Renal pelvis (tissue), 4 donors: Measurements from ENCODE around the gene IPMK. TPM values are rescaled to one million over a fixed set of nuclear protein-coding genes. Genes with fewer than 3 reads are reported as not detected.
A peak's percentile ranks its signal among the peaks of the same experiment; 100 is the strongest.
"Not testable (repeated sequence)": the region's sequence is repeated elsewhere in the genome, so short reads cannot be mapped to it uniquely, and the experiment has no call there.

Experiments
- DNase-seq: peaks from one replicate; pipeline ENCODE4 v3.0.0-alpha.2; 2013
- polyA plus RNA-seq, 3 donors: library from polyadenylated mRNA; unstranded; fragments of 120-200 nt; gene quantifications; one replicate each; pipeline ENCODE4 v1.2.1, GENCODE V29; 2013; ENCODE audit not compliant: insufficient read length in 3 of 3

IPMK gene
- polyA plus RNA-seq, 3 donors, result 5.6 to 6.9 (median 6.6) TPM

- no peak for DNase-seq
Measured at GRCh38 chr10:58237014-58237834, 30.5 kb downstream of the IPMK start.

DNA sequence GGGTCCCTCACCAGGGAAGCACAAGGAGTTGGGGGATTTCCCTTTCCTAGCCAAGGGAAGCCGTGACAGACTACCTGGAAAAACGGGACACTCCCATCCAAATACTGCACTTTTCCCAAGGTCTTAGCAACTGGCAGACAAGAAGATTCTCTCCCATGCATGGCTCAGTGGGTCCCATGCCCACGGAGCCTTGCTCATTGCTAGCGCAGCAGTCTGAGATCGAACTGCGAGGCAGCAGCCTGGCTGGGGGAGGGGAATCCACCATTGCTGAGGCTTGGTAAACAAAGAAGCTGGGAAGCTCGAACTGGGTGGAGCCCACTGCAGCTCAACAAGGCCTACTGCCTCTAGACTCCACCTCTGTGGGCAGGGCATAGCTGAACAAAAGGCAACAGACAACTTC lies 37.8 kb downstream of the IPMK start:
- not testable (repeated sequence) for DNase-seq

DNA sequence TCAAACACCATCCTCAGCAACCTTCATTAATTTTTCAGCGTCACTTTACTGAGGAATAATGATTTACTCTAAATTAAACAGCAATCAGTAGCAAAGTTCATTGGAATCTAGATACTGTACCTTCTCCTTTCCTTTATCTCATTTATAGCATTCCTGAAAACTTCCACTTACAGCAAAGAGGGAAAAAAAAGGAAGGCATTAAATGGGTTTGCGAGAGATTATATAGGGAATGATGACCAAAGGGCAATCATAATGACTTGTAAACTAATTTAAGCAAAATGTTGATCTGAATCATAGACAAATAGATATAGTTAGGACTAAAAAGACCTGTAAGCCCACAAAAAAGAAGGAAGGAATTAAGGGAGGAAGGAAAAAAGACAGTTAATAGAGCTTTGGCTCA lies 42.0 kb downstream of the IPMK start:
- DNase-seq, result no peak

DNA sequence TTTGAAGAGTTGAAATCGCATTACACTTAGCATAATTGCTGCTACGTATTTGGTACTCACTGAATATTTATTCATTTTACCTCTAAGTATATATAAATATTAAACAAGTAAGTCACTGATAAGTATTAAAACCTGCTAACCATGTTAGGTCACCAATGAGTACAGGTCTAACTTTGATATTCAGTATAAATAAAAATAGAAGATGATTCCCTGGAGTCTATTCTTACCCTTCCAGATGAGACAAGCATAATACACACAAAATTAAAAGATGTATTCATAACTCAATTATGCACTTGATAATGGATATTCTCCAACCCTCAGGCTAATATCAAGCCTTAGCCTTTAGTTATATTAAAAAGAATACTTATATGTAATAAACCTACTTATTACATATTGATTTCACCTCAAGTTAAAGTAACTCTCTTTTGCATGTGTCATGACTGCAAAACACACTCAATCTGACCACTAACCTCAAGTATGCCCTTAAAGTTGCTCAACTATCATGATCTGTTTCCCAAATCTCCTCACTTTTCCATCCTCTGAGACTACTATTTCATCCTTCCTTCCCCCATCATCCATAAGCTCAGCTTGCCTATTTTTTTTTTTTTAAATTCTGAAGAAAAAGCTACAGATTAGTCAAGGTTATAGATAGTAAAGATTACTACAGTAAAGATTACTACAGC lies 46.8 kb downstream of the IPMK start:
- no peak for DNase-seq

DNA sequence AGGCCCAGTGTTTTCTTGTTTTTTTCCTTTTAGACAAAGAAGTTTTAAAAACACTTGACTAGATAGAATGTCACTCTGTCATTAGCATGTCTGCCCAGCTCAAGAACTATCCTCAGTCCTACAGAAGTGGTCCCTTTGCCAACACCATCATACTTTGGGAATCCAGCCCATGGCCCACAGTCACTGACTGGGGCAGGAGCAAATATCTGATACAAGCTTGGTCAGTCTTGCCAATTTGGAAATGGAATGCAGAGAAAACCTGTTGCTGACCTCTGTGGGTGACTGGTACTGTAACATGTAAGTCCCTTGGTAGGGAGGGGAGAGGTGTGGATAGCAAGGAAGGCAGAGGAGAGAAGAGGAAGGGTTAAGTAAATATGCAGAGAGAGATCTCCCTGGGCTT lies 47.8 kb downstream of the IPMK start:
- no peak for DNase-seq

DNA sequence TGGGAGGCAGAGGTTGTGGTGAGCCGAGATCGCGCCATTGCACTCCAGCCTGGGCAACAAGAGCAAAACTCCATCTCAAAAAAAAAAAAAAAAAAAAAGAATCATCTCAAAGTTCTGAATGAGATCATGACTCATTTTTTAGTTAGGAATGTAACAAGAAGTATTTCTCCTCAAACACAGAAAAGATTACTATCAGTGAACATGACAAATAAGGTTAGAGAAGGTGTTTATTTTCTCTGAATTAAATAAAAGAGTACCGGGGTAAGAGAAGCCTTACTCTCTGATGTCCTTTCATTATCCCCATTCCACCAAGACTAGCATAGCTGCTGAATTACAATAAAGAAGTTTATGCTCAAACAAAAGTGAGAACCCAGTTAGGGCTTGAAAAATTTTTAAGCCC lies 50.1 kb downstream of the IPMK start:
- DNase-seq, result no peak

DNA sequence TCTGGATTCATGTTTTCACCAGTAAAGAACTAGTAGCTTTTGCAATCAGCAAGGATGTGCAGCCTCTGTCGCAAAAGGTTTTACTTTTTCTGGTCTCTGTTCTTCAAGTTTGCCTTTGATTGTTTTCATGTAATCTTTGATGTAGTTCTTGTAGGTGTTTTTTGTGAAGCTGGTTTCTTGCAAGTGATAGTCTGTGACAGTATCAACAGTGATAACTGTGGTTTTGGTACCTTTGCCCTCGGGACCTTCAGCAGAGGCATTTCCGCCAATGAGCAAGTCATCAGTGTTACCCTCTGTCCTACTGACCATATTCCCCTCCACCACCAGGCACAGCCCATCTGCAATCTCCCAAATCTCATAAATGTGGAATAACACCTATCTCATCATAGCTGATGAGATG lies 55.1 kb downstream of the IPMK start:
- DNase-seq, result no peak

- no peak for DNase-seq
Measured at GRCh38 chr10:58210160-58210559, 57.5 kb downstream of the IPMK start.

- DNase-seq, result no peak
Measured at GRCh38 chr10:58209669-58210068, 58.0 kb downstream of the IPMK start.

- DNase-seq, result no peak
Measured at GRCh38 chr10:58206251-58206650, 61.4 kb downstream of the IPMK start.

GRCh38 chr10:58201704-58202103 lies 66.0 kb downstream of the IPMK start:
- DNase-seq, result no peak

GRCh38 chr10:58189269-58189668 lies 78.4 kb downstream of the IPMK start:
- DNase-seq, result no peak

GRCh38 chr10:58184120-58184670 lies 83.5 kb downstream of the IPMK start:
- DNase-seq, result no peak

GRCh38 chr10:58180666-58181065 lies 87.0 kb downstream of the IPMK start:
- DNase-seq, result no peak

GRCh38 chr10:58179238-58179637 lies 88.5 kb downstream of the IPMK start:
- DNase-seq, result no peak

DNA sequence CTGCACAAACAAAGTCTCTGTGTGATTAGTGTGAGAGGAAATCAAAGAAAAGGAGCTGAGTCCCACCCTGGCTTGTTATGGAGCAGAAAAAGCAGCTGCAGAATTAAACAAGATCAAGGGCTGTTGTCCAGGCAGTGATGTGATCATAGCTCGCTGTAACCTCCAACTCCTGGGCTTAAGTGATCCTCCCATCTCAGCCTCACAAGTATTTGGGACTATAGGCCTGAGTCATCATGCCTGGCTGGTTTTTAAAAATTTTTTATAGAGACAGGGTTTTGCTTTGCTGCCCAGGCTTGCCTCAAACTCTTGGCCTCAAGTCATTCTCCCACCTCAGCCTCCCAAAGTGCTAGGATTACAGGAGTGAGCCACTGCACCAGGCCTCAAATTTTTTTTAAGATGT lies 88.9 kb downstream of the IPMK start:
- DNase-seq, result no peak

DNA sequence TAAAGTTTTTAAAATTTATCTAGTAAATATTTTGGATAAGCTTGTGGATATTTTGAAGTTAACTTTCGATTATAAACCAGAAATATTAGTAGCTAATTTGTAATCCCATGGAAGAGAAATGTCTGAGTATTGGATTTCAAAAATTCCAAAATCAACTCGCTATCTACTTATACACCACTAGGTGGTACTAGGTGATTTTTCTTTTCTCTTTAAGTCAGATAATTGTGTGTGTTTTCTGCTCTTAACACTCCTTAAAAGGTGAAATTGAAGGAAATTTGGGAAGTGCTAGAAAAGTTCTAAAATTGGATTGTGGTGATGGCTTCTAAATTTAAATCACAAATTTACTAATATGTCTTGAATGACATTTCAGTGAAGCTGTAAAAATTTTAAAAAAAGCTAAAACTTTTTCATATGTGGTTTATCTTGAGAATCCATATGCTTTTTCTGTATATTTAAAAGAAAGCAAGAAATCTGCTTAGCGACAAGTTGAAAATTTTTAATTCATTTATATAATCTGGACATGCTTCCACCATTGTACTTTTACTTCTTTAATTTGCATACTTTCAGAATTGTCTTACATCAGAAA lies 90.2 kb downstream of the IPMK start:
- DNase-seq, result no peak

GRCh38 chr10:58175990-58176900 lies 91.4 kb downstream of the IPMK start:
- DNase-seq, result peak; percentile 48

DNA sequence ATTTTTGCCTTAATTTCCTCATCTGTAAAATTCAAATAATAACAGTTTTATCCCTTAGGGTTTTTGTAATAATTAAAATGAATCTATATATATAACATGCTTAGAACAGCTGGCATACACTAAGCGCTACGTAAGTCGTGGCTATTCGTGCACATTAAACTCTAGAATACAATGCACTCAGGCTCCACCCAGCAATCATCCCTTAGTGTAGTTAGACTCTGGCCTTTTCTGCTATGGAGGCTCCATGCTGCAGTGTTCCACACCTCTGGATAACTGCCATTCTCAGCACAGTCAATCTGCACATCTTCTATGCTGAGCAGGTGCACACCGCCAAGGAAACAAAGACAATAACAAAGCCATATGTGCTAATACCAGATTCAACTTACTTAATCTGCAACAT lies 92.9 kb downstream of the IPMK start:
- no peak for DNase-seq

- no peak for DNase-seq
Measured at GRCh38 chr10:58173391-58173790, 94.3 kb downstream of the IPMK start.

DNA sequence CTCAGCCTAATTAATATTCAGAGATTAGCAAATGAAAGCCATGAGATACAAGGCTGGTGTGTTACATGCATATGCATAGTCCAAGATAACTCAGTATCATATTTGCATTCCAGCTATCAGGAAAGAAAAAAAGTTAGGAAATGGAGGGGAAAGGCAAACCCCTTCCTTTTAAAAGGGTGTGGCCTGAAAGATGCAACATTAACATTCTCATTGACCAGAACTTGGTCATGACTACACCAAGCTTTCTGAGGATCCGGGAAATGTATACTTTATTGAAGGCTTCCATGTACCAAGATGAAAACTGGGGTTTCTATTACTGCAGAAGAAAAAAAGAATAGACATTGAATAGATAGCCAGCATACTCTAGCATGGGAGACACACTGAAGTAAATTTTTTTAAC lies 96.5 kb downstream of the IPMK start:
- DNase-seq, result no peak

DNA sequence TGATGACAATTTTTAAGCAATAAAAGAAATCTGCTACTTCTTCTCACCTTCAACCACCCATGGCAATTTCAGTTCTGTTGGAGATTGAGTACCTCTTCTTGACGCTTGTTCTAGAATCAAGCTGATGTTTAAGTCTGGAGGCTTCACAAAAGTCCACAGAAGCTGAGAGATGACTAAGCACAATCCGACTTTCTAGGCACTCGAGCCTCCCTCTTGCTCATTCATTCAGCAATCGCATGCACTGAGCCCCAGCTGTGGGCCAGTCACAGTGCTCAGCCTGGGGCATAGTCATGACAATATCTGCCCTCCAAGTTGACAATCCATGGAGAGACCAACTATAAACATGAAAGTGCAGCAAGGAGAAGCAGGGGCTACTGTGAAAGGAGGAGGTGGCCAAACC lies 103.2 kb downstream of the IPMK start:
- DNase-seq, result no peak
